C1 segment of cervical spinal cord (tissue), 14 donors: ENCODE data around the gene PTPRQ.
"Not testable (repeated sequence)": the region's sequence is repeated elsewhere in the genome, so short reads cannot be mapped to it uniquely, and the experiment has no call there.

ENCODE experiments used
- DNase-seq, 14 donors: peaks; one replicate each; lab custom pipeline; 2025; lab: John Stamatoyannopoulos, UW

PTPRQ gene

GRCh38 chr12:80469681-80470080, 25.6 kb downstream of the PTPRQ start:
- no peak for DNase-seq

GRCh38 chr12:80470403-80470802, 26.4 kb downstream of the PTPRQ start:
- no peak for DNase-seq

- no peak for DNase-seq
Observed at GRCh38 chr12:80472236-80472635, 28.2 kb downstream of the PTPRQ start.

- DNase-seq, result peak in 1 of 14 donors; percentile 0
Observed at GRCh38 chr12:80472911-80473500, 29.0 kb downstream of the PTPRQ start.

GRCh38 chr12:80477521-80478145, 33.6 kb downstream of the PTPRQ start:
- not testable (repeated sequence) for DNase-seq

- no peak for DNase-seq
Observed at GRCh38 chr12:80484746-80485145, 40.7 kb downstream of the PTPRQ start.

- no peak for DNase-seq
Observed at GRCh38 chr12:80485222-80485987, 41.4 kb downstream of the PTPRQ start.

GRCh38 chr12:80490329-80490728, 46.3 kb downstream of the PTPRQ start:
- no peak for DNase-seq

- DNase-seq, result no peak
Observed at GRCh38 chr12:80491166-80491565, 47.1 kb downstream of the PTPRQ start.

GRCh38 chr12:80493466-80493865, 49.4 kb downstream of the PTPRQ start:
- DNase-seq, result no peak

GRCh38 chr12:80494836-80495235, 50.8 kb downstream of the PTPRQ start:
- DNase-seq, result no peak

GRCh38 chr12:80498059-80498728, 54.2 kb downstream of the PTPRQ start:
- no peak for DNase-seq

- DNase-seq, result no peak
Observed at GRCh38 chr12:80504389-80505163, 60.5 kb downstream of the PTPRQ start.

- DNase-seq, result no peak
Observed at GRCh38 chr12:80509781-80510556, 65.9 kb downstream of the PTPRQ start.

- DNase-seq, result no peak
Observed at GRCh38 chr12:80512781-80513180, 68.7 kb downstream of the PTPRQ start.

- no peak for DNase-seq
Observed at GRCh38 chr12:80513211-80513610, 69.2 kb downstream of the PTPRQ start.

GRCh38 chr12:80517655-80518054, 73.6 kb downstream of the PTPRQ start:
- no peak for DNase-seq

- DNase-seq, result no peak
Observed at GRCh38 chr12:80531646-80532045, 87.6 kb downstream of the PTPRQ start.

- DNase-seq, result no peak
Observed at GRCh38 chr12:80539029-80539428, 95.0 kb downstream of the PTPRQ start.

- no peak for DNase-seq
Observed at GRCh38 chr12:80549298-80549697, 105.3 kb downstream of the PTPRQ start.

- no peak for DNase-seq
Observed at GRCh38 chr12:80551897-80552296, 107.9 kb downstream of the PTPRQ start.
